ENCODE results near the gene KTI12.
"Not testable (repeated sequence)": the region's sequence is repeated elsewhere in the genome, so short reads cannot be mapped to it uniquely, and the experiment has no call there.

The KTI12 gene

DNA sequence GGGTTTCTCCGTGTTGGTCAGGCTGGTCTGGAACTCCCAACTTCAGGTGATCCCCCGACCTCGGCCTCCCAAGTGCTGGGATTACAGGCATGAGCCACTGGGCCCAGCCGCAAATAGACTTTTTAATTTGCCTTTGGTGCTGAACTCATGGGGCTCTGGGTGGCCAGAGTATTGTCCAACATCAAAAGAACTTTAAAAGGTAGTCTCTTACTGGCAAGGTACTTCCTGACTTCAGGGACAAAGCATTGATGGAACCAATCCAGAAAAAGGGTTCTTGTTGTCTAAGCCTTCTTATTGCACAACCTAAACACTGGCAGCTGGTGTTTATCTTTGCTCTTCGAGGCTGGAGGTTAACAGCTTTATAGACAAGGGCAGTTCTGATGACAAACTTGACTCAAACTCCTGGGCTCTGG, 3.8 kb upstream of the KTI12 start:
- peak; percentile 16 for DNase-seq

DNA sequence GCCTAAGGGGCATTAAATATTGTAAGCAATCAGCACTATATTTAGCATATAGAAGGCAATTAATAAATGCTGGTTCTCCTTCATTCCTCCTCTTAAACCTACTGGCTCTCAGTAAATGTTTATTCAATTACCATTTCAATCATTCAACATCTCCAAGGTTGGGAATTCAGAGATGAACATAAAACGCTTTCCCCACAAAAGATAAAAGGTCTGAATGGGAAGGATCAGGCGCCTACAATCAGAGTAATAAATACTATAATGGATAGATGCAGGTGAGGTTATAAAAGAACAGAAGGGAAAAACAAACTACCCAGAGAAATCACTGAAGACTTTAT, 407 bp upstream of the KTI12 start:
- DNase-seq, result no peak

DNA sequence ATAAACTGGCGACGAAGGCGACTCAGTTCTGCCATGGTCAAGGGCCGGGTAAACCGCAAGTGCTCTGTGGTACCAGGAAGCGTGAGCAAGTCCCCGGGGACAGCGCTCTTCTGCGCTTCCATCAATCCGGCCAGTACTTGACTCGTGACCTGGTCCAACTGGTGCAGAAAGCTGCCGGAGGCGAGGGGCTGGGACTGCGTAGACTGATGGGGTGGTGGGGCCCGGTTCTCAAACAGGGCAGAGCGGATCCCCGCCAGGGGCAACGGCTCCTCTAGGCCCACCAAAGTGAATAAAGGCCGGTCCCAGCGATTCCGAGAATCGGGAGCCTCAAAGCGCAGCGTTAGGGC, 852 bp downstream of the KTI12 start:
- no peak for DNase-seq

DNA sequence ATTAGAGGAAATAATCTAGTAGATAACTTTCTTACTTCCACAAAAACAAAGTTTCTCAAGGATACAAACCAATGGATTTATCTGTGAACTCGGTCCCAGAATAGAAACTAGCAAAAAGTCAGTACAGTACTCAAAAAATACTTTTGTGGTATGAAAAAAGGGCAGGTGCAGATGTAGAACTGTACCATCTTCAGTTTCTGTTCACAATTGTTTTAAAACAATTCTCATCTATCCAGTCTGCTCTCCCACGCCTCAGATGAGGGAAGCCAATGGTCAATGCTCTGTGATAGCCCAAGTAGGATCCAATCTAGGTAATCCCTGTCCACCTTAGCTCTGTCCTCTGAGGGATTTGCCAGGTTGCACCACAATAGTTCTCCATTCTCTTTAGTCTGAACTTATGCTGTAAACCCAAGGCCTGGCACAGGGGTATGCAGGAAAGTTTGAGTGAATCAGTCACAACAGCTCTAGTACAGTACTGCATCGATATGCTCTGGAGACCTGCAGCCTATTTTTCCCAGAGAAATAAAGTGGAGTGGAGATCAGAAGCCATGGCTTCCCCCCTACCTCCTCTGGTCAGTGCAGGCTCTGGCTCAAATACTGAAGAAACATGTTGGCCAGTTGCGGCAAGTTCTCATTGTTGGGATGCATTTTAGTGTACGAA, 1.4 kb downstream of the KTI12 start:
- DNase-seq, result no peak

DNA sequence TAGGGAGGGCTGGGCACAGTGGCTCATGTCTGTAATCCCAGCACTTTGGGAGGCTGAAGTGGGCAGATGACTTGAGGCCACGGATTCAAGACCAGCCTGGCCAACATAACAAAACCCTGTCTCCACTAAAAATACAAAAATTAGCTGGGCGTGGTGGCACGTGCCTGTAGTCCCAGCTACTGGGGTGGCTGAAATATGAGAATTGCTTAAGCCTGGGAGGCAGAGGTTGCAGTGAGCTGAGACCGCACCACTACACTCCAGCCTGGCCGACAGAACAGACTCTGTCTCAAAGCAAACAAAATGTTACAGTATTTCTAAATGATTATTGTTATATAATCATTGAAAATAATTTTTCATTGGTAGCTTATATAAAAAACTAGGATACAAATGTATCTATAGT, 4.8 kb downstream of the KTI12 start:
- DNase-seq, result not testable (repeated sequence)

DNA sequence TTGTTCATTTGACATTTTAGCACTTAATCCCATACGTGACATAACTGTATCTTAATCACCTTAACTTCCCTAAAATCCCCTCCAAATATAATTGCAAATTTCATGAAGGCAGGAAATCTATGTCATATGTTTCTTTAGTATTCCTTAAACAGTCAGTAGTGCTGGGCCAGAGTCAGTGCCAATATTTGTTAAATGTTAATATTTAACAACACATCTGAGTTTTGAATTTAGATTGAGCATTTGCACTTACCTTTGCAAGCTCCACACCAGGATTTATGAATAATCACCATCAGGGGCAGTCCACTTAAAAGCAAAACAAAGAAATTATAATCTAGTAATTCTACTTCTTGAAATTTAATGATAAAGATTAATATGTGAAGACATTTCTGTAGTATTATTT, 5.3 kb downstream of the KTI12 start:
- no peak for DNase-seq

DNA sequence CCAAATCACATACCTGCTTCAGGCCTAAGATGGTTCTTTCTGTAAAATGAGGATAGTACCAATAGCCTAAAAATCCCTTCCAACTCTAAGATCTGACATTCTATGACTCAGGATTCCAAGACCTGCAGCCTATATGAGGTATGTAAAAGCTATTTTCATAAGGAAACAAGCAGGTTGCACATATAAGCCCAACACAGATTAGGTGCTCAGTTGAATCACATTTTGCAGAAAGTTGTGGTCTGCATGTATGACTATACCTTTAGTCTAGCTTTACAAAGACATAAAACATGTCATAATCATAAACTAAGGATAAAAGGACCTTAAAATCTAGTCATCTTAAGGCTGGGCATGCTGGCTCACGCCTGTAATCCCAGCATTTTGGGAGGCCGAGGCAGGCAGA, 7.3 kb downstream of the KTI12 start:
- no peak for DNase-seq

DNA sequence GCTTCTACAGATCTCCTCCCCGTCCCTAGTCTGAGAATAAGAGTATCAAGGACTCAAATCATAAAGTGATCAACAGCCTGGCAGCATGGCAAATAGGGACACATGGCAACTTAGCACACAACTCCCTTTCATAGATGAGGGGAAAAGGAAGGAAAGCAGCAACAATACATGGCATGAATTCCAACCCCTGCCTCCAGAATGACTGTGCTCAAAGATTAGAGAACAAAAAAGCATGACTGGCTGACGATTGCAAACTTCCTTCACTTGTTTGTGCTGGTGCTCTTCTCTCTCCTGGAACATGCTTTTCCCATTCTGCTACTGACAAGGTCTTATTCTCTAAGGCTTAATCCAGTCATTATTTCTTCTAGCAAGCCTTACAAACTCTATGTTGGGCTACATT, 11.5 kb downstream of the KTI12 start:
- DNase-seq, result no peak

DNA sequence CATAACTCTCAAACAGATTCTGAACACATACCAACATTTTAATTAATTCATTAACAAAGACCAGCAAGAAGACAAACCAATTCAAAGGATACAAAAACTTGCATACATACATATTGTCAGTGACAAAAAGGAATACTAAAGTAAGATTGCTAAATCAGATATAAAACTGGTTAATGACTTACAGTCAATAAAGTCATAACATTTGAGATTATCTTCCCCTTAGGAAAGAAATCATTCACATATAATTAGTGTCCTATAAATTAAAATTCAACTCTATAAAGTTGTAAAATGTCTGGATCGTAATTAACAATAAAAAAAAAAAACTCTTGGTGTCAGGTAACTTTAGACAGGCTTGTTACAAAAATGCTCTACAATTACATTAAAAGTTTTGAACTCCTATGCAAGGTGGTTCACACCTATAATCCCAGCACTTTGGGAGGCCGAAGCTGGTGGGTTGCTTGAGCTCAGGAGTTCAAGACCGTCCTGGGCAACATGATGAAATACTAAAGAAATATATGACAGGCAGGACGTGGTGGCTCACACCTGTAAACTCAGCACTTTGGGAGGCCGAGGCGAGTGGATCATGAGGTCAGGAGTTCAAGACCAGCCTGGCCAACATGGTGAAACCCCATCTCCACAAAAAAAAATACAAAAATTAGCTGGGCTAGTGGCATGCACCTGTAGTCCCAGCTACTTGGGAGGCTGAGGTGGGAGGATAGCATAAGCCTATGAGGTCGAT, 25.4 kb downstream of the KTI12 start:
- DNase-seq, result no peak

DNA sequence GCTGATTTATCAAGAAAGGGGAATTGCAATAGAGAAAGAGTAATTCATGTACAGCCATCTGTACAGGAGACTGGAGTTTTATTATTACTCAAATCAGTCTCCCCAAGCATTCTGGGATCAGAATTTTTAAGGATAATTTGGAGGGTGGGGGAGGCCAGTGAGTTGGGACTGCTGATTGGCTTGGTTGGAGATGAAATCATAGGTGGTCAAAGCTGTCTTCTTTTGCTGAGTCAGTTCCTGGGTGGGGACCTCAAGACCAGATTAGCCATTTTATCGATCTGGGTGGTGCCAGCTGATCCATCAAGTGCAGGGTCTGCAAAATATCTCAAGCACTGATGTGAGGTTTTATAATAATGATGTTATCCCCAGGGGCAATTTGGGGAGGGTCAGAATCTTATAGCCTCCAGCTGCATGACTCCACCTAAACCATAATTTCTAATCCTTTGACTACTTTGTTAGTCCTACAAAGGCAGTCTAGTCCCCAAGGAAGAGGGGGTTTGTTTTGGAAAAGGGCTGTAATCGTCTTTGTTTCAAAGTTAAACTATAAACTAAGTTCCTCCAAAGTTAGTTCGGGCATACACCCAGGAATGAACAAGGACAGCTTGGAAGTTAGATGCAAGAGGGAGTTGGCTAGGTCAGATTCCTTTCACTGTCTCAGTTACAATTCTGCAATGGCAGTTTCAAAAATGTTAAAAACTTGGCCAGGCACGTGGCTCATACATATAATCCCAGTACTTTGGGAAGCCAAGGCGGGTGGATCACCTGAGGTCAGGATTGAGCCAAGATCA, 26.2 kb downstream of the KTI12 start:
- no peak for DNase-seq

DNA sequence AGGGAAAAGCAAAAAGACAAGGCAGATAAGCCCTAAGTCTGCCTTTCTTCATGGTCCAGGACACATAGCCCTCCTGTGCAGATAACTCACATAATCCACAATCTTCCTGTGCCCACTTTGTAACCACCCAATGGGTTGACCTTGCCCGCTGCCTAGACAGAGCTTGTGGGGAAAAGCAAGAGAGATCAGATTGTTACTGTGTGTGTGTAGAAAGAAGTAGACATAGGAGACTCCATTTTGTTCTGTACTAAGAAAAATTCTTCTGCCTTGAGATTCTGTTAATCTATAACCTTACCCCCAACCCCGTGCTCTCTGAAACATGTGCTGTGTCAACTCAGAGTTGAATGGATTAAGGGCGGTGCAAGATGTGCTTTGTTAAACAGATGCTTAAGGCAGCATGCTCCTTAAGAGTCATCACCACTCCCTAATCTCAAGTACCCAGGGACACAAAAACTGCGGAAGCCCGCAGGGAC, 27.5 kb downstream of the KTI12 start:
- DNase-seq, result not testable (repeated sequence)

DNA sequence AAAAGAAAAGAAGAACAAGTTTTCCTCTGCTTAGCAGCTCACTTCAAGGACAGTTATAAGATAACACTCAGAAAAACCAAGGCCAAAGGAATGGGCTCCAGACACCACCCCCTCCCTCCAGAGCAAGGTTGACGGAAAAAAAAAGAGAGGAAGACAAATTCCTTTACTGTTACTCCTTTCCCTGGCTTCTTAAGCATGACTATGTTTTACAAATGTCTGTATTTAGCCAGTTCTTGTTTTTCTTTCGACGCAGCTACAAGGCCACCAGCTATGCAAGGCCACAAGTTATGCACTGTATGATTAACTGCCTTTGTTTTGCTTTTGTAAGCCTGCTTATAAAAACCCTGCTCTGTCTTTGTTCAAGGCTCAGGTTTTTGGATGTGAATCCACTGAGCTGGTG, 28.1 kb downstream of the KTI12 start:
- DNase-seq, result not testable (repeated sequence)

DNA sequence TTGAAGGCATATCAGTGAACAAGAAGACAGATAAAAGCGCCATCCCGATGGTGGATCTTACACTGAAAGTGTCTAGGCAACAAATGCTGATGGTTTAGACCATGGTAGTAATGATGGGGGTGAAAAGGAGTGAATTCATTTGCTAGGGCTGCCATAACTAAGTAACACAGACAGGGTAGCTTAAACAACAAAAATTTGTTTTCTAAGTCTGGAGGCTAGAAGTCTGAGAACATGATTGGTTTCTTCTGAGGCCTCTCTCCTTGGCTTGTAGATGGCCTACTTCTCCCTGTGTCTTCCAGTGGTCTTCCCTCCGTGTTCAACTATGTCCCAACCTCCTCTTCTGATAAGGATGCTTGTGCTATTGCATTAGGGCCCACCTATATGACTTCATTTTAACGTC, 29.7 kb downstream of the KTI12 start:
- DNase-seq, result no peak

DNA sequence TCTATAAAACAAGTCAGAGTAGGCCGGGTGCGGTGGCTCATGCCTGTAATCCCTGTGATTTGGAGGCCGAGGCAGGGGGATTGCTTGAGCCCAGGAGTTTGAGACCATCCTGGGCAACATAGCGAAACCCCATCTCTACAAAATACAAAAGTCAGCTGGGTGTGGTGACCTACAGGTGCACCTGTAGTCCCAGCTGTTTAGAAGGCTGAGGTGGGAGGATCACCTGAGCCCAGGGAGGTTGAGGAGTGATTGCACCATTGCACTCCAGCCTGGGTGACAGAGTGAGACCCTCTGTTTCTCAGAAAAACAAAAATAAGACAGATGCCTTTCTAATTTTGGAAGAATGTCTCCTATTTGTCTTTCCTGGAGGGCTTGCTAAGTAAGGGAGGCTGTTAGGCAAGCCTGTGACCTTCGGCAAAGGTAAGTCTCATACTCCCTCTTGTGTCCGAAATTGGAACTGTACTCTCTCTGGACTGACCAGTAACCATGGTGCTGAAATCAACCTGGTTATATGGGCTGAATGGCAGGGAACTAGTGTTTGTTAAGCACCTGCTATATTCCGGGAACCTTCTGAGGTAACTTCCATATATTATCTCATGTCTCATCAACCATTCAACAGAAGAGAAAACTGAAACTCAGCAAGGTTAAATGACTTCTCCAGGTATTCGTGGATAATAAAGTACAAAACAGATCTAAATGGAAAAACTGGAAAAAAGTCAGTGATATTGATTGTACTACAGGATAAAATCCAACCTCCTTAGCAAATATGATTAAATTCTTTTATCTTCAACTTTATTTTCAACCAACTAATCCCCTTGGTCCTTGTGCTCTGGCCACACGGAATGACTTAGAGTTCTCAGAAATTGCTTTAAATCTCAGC, 31.3 kb downstream of the KTI12 start:
- peak; percentile 80 for DNase-seq

DNA sequence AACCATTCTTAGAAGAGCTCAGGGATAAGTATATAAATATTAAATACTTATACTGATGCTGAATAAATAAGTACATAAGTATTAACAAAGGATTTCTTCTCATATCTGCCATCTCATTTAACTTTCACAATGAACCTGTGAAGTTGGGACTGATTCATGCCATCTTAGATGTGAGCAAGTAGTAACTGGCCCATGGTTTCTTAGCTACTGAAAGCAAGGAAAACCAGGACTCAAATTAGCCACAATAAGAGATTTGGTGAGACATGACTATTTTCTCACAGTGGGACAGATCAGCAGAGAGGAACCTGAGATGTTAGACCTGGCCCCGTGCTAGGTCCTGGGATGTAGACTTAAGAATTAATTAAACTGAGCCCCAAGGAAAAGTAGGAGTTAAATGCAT, 34.9 kb downstream of the KTI12 start:
- no peak for DNase-seq

DNA sequence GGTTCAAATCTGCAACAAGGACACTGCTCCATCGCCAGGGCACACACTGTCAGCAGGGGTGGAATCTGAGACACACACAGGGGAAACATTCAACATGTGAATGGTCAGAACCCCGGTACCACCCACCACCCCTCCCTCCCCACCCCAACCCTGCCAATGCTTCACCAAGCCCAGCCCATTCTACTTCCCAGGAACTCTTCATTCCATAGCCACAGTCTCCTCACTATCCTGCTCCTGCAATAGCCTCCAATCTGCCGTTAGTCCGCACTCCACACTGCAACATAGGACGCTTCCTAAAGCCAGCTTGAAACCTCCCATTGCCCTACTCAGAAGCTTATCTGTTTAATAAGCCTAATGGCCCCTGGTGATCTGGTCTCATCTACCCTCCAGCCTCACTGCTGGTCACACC, 35.6 kb downstream of the KTI12 start:
- DNase-seq, result no peak

DNA sequence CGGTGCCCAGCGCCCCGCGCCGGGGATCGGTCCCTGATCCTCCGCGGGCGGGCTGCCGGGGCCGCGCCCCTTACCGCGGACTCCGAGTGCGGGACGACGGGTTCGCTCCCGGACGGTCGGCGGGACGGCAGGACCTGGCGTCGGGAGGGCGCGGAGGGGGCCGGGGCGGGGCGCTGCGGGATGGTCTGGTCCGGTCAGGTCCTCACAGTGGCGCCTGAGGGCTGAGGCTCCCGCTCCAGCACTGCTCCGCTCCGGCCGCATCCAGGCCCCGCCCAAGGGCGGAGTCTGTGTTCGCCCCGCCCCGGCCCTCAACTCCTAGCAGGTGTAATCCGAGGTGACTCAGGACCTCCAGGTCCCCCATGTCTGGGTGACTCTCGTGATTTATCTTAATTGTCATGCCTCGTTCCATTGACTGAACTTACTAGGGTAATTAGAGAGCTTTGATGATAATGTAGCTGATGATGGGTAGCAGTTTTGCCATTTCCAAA, 43.1 kb downstream of the KTI12 start, which contains the start of gene RAB3B:
Gene RAB3B (minus strand): TSS at position 223 of the 488 bp plus-strand sequence. CDS start 13,583 bp downstream, outside the sequence.
- DNase-seq, result no peak

DNA sequence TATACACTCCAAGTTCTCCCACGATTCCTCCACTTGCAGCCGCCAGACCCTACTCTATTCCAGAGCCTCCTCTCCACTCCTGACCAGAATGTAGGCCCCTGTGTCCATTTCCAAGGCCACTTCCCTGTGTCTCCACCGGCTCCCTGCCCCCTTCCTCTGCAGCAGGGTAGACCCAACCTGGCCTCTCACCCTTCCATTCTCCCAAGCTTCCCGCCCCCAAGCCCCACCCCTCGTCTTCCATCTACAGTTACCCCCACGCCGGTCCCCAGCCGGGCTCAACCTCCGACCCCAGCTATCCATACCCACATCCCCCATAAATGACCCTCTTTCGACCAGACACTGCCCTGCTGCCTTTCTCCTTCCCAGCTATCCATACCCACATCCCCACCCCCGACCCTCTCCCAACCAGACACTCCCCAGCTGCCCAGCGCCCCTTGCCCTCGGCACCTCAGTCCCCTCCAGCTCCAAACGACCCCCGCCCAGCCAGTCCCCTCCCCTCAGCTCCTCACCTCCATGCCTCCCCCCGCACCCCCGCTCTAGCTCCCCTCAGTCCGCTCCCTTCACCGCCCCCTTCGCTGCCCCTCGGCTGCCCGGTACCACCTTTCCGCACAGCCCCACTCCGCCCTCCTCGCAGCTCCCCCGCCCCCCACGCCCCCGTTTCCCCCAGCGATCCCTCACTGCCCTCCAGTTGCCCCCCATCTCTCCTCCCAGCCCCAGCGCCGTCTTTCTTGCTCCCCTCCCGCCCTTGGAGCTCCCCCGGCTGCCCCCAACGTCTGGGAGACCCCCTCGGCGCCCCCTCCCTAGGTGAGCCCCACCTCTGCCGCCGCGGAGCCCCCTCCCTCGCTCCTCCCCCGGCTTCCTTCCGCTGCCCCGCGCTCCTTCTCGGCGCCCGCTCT, 43.8 kb downstream of the KTI12 start:
- DNase-seq, result no peak

DNA sequence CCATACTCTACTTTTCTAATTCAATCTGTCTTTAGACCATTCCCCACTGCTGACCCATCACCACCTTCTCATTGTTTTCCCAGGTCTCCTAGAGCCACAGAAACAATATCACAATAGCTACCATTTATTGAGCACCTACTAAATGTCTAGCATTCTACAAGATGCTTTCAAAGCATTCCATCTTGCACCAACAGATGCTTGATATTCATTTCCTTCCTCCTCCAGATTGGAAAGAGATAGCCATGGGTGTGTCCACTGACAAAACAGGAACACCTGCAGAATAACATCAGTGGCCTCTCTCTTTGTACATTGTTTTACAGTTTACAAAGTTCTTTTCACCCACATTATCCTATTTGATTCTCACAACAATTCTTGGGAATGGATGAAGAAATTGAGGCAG, 45.4 kb downstream of the KTI12 start:
- DNase-seq, result no peak

DNA sequence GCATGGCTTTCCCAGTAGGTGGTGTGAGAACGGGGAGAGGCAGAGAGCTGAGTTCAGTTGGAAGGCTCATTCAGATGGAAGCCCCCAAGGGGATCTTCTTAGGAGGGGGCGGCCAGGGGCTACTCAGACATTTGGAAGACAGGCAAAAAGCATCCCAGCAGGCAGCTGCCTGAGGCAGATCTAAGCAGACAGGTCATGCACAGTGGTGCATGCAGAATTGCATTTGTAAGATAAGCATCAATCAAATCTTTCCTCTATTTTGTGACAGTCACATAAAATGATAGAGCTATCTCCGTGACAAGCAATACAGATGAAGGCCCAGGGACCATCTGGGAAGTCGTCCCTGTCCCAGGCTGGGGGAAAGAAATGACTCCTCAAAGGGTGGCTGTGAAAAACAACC, 46.9 kb downstream of the KTI12 start:
- no peak for DNase-seq

DNA sequence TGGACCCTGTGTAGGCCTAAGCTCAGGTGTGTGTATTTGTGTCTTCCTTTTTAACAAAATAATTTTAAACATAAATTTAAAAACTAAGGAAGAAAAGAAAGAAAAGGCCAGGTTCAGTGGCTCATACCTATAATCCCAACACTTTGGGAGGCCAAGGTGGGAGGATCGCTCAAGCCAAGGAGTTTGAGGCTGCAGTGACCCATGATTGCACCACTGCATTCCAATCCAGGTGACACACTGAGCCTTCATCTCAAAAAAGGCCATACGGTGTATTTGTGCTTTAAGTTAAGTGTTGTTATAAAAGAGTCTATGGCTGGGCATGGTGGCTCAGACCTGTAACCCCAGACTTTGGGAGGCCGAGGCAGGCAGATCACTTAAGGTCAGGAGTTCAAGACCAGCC, 51.4 kb downstream of the KTI12 start:
- no peak for DNase-seq
